GM18873 (cell line): ENCODE results near the gene CYP1A2.
"Not testable (repeated sequence)": the region's sequence is repeated elsewhere in the genome, so short reads cannot be mapped to it uniquely, and the experiment has no call there.

Source experiments
- ATAC-seq: cut with Tn5 transposase; IDR thresholded peaks from one replicate; pipeline ENCODE4 v1.9.1; 2021; ENCODE audit warnings: mild to moderate bottlenecking, moderate library complexity, moderate number of reproducible peaks; ENCODE audit not compliant: unreplicated experiment, low FRiP score

Gene CYP1A2

GRCh38 chr15:74775132-74775562, 26.5 kb downstream of the CYP1A2 start:
- ATAC-seq, result no peak

DNA sequence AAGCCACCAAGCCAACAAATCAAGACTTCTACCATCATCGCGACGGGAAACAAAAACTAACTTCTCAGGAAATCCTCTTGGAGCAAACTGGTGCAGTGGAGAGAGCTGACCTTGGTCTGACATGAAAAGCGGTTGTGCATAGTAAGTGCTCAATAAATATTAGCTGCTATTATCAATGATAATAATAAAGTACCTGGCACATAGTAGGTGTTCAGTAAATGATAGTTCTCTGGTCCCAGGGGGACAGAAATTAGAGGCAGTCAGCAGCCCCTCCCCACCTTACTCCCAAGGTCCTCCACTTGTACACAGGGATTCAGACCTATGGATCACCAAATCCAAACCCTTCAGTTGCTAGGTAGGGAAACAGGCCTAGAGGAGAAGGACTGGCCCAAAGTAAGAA, 27.2 kb downstream of the CYP1A2 start:
- ATAC-seq, result no peak

GRCh38 chr15:74776821-74777768, 28.4 kb downstream of the CYP1A2 start:
- ATAC-seq, result no peak

GRCh38 chr15:74777769-74778598, 29.3 kb downstream of the CYP1A2 start:
- ATAC-seq, result no peak

DNA sequence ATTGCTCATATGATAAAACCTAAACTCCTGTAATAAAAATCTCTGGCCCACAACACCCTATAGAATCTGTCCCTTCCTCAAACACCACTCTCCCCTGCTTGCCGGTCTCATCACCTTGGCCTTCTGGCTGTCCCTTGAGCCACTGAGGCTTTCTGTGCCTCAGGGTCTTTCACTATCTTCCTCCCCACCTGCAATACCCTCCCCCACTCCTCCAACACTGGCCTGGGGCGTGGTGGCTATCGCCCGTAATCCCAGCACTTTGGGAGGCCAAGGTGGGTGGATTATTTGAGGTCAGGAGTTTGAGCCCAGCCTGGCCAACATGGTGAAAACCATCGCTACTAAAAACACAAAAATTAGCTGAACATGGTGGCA, 29.9 kb downstream of the CYP1A2 start:
- no peak for ATAC-seq

GRCh38 chr15:74779162-74779648, 30.6 kb downstream of the CYP1A2 start:
- no peak for ATAC-seq

GRCh38 chr15:74780523-74781430, 32.1 kb downstream of the CYP1A2 start:
- ATAC-seq, result no peak

- no peak for ATAC-seq
Measured at GRCh38 chr15:74781431-74782258, 33.0 kb downstream of the CYP1A2 start, which contains the start of gene CSK. Gene CSK, plus strand, starts transcription at chr15:74782080. Its CDS starts 16,218 bp downstream, at chr15:74798298.

DNA sequence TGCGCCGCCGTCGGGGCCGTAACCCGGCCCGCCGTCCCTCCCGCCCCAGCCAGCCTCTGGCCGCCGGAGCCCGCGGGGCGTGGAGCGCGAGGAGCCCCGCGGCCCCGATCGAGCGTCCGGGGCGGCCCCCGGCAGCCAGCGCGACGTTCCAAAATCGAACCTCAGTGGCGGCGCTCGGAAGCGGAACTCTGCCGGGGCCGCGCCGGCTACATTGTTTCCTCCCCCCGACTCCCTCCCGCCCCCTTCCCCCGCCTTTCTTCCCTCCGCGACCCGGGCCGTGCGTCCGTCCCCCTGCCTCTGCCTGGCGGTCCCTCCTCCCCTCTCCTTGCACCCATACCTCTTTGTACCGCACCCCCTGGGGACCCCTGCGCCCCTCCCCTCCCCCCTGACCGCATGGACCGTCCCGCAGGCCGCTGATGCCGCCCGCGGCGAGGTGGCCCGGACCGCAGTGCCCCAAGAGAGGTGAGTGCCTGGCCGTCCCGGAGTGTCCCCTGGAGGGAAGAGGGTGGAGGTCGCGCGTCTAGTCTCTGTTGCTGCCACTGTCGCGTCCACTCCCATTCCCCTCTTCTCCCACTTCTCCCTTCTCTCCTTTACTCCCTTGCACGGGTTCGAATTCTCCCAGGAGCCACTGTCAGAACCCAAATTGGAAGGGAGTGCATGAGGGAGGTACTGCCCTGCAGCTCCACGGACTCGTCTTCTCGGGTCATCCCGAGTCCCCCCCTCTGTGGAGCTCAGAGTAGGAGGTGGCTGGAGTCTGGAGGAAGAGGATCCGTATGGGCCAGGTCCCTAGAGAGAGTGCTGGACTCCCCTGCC, 33.8 kb downstream of the CYP1A2 start:
- no peak for ATAC-seq

- ATAC-seq, result no peak
Measured at GRCh38 chr15:74783072-74783807, 34.6 kb downstream of the CYP1A2 start.

DNA sequence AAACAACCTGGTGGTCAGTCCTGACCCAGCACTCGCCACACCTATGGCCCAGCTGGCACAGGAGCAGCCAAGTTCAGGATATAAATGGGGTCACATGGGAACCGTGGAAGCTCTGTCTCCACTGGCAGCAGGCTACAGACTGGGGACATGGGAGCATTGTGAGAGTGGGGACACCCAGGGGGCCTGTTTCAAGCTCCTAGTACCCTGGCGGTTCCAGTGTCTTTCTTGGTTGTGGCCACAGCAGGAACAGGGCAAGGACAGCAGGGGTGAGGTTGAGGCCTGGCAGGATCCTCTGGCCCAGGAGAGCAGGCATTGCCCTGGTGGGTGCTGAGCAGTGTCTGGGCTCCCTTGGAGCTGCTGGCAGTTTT, 35.1 kb downstream of the CYP1A2 start:
- ATAC-seq, result no peak

DNA sequence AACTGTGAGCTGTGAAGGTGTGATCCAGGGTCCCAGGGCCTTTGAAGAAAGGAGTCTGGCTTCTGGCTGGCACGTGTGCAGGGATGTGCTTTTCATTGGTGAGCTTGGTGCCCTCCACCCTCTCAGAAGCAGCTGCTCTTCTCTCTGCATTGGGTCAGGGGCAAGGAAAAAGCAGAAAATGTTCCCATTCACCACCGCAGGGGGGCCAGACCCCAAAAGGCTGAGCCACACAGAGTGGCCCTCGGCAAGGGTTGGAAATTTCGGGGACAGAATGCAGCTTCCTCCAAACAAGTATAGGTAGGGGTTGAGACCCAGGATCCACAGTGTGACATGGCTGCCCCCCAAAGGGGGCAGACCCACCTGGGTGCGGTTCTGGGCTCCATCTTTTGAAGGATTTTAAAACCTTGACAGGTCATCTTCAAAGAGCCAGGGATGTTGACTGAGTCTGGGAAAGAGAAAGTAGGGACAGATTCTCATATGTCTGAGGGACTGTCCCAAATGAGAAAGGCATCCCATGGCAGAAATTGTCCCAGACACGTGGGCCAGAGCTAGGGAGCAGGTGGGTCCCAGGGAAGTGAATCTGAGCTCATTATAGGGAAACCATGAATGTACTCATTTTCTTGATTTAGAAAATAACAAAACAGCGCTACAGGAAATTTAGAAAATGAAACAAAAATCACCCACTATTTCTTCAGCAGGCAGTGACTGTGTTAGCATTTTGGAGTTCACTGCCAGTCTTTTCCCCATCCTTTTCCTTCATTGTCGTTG, 36.0 kb downstream of the CYP1A2 start:
- ATAC-seq, result no peak

DNA sequence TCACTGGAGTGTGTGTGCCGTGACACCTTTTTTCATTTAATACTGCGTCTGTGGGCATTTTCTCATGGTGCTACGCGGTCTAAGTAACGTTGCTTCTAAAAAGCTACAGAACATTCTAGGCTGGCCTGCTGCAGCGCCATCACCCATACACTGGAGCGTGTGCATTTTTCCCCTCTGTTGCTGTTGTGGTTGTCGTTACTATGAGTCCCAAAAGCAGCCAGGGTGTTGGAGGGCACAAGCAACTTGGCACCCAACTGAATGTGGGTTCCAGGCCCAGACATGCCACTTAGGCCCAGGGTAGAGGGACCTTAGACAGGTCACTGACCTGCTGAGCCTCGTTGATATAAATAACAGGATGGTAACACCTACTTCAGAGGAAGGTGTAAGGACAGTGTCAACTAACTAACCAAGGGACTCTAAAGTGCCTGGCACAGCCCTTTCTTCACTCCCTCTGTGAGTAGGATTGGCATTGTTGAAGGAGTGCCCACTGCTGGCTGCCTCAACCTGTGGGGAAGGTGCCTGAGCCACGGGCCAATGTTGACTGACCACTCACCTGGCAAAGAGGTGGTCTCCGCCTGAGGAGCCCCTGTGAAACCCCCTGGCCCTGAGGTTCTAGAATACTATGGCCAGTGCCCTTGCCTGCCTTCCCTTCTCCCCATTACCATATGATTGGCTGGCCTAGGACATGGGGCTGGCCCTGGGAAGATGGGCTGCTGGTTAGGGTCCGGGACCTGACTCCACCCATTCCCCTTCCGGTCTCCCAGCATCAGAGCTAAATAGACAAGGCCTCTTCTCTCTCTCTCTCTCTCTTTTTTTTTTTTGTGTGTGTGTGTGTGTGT, 36.8 kb downstream of the CYP1A2 start:
- no peak for ATAC-seq

GRCh38 chr15:74786081-74786480, 37.4 kb downstream of the CYP1A2 start:
- not testable (repeated sequence) for ATAC-seq

GRCh38 chr15:74786551-74787165, 38.0 kb downstream of the CYP1A2 start:
- ATAC-seq, result no peak
